IPS-NIHi11 (cell line): Measurements from ENCODE around the gene HSD11B2.

ENCODE experiments used
- DNase-seq: peaks from one replicate; pipeline ENCODE4 v3.0.0; 2012; ENCODE audit warnings: mixed read lengths, low spot score

HSD11B2 gene

DNA sequence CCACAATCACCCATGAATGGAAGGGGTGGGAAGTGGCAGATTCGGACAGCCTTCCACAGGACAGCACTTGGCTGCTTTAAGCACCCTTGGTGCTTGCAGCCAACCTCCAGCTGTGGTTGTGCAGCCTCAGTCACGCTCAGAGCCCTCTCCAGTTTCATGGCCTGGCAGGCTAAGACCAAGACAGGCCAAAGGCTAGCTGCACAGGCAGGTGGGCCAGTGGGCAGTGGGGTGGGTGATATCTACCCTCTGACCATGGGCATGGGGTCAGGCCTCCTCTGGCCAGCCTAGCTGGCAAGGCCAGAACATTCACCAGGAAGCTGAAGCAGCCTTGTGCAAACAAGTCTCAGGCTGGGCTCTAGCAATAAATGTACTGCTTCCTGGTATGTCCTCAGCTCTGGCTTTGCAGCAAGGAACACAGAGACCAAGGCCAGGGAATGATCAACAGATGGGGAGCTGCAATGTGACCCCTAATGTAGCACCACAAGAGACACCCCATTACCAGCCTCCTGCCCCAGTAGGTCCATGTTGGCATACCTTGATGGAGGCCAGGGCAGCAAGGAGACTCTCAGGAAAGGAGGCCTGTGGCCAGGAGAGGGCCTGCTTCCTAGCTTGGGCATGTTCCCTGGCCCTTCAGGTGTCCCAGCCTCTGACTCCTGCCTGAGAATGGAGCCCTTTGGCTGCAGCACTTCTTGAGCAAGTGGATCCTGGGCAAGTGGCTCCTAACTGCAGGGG is 20.9 kb downstream of the HSD11B2 start:
- no peak for DNase-seq

DNA sequence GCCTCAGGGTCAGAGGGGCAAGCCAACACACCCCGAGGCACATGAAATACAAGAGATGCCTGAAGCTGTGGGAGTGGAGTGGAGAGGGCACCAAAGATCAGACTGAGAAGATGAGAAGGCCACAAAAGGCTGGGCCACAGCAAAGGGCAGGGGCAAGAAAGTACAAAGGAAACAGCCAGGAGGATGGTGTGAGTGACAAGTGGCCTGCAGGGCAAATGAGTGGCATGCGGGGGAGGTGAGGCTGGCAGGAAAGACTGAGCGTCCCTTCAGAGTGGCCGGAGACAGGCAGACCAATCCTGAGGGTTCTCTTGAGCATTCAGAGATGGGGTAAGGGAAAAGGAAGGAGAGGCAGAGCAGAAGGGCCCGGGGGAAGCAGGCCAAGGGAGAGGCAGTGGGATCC is 23.2 kb downstream of the HSD11B2 start:
- DNase-seq = no peak

DNA sequence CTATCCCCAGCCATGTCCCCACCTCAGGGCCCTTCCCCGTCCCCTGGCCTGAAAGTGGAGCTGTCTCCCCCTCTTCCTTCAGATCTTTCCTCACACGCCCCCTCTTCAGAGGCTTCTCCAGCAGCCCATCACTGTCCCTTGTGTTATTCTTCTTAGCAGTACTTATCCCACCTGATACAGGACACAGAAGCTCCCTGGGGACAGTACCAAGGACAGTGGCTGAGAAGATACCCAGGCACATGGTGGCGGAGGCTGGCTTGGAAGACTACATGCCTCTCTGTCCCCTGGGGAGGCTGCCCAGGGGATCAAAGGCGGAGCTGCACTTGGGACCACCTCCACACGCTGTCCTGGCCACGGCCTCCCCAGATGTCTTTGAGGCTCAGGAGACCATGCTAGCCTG is 23.9 kb downstream of the HSD11B2 start:
- no peak for DNase-seq

DNA sequence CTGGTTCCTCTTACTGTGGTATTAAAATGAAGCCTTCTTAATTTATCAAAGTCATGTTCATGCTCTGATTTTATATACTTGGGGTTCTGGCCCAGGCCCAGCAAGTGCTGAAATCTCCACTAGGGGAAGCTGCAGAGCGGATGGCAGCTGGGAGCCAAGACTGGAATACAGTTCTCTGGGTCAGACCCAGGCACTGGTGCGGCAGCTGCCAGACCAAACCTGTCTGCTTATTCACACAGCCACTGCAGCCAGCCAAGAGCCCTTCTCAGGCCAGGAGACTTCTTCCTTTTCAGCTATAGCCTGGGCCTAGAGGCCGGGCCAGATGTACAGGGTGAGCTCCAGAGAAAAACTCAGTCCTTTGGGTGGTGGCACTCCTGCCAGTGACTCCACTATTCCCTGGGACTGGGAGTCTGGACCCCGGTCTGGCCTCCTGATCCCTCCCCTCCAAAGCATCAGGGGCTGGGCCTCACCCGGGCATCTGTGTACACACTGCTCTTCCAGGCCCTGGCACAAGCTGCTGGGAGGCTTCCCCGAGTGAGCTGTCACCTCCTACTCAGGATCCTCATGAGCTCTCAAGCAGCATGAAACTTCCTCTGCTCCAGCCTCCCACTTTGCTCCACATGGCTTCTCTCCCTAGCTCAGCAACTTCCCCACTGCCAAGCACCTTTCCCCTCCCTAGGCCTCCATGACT is 25.6 kb downstream of the HSD11B2 start:
- peak; percentile 66 for DNase-seq

DNA sequence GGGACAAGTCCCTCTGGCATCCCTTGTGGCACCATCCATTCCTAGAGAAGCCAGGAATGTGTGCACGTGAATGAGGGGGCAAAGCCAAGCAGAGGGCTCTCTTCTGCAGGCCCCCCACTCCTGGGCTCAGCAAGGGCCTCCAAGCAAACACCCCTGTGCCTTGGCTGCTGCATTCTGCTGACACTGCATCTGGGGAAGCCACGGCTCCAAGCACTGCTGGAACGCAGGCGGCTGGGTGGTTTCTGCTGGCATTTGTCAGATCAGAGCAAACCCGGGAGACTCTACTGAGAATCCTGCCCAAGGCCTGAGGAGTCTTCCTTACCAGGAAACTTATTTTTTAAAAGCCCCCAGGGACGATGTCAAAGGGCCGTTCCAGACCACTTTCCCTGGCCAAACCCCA is 26.7 kb downstream of the HSD11B2 start:
- no peak for DNase-seq

DNA sequence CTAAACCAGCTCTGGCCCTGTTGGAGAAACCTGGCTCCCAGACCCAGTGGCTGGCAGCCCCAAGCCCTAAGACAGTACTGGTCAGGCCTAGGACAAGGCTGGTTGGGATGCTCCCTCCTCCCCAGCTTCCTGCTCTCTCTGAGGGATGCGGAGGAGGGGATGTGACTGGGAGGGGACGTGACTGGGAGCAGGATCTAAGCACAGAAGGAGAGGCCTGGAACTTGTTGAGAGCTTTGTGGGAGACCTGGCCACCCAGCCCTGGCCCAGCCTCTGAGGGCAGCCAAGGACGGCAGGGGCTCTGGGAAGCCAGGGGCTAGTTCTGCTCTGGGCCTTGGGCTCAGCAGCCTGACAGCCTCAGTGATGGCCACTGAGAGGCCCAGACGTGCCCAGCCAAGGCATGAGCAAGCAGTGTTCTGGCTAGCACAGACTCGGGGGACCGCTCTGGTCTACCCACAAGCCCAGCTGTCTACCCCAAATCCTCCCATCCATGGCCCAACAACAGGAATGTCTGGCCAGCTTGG is 27.3 kb downstream of the HSD11B2 start:
- no peak for DNase-seq

DNA sequence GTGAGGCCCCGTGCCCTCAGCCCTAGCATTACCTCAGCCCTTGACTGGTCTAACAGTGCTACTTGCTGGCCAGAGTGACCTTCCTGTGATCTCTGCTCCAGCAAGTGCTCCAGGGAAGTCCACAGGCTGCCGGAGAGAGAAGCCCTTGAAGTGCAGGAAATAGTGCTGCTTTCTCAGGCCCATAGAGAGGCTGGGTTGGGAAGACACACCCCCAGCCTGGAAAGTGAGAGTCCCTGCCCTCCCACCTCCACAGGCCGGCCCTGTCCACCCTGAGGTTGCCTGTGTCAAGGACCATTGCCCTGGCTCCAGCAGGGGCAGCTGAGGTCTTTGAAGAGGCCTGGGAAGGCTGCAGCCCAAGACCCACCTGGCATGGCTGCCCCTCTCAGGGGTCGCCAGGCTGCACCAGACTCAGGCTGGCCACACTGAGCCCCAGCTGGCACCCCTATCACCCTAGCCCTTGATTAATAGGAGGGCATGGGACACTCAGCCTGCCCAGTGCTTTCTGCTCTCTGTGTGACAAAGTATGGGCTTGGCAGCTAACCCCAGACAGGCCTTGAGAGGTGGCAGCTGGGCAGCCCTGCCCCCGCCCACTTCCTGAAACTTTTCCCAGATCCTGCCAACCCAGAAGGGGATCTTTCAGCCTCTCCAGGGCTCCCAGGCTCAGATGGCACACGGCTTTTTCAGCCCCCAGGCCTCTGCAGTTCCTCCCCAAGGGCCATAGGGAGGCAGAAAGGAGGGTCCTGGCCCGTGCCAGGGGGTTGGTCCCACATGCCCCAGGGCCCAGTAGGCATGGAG is 28.3 kb downstream of the HSD11B2 start:
- DNase-seq = peak; percentile 37

DNA sequence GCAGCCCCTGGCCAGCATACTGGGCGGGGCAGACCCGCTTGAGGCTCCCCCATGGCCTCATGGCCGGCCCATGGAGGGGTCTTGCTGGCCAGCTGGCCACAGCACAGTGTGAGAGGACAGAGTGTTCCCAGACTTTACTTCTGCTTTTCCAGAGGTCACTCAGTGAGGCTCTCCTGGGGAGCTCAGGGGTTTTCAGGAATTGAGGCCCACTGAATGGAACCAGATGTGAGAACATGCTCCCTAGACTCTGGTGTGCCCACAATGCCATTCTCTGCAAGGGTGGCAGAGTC is 28.9 kb downstream of the HSD11B2 start:
- no peak for DNase-seq

DNA sequence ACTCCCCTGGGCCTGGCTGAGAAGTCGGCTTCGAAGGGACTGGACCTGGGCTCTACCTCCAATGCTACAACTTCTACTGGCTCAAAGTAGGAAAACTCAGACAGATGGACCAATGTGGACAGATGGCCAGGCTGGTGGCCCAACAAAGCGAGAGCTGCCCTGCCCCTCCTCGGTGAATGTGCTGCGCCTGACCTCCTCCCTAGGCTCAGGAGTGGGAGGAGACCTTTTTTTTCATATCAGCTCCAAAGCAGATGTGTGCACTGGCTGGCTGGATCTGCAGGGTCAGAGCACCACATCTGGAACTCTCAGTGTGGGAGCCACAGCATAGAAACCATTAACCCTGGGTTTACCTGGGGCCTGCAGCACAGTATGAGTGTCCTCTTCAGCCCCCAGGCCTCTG is 29.2 kb downstream of the HSD11B2 start:
- no peak for DNase-seq

DNA sequence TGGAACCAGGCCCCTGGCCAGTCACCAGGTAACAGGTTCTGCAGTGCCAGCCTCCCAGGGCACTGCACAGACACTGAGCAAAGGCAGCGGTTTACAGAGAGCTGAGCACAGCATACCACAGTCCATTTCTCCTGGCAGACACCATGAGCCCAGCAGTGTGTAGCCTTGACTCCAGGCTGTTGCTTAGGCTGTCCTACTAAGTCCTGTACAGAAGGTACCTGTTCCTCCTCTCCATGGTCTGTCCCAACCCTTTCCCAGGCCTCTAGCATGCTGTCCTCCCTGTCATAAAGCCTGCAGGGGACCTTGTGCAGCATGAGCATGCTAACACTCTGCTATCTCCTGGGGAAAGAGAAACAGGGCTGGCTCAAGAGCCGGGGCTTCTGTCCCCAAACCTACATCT is 30.0 kb downstream of the HSD11B2 start:
- DNase-seq = no peak

DNA sequence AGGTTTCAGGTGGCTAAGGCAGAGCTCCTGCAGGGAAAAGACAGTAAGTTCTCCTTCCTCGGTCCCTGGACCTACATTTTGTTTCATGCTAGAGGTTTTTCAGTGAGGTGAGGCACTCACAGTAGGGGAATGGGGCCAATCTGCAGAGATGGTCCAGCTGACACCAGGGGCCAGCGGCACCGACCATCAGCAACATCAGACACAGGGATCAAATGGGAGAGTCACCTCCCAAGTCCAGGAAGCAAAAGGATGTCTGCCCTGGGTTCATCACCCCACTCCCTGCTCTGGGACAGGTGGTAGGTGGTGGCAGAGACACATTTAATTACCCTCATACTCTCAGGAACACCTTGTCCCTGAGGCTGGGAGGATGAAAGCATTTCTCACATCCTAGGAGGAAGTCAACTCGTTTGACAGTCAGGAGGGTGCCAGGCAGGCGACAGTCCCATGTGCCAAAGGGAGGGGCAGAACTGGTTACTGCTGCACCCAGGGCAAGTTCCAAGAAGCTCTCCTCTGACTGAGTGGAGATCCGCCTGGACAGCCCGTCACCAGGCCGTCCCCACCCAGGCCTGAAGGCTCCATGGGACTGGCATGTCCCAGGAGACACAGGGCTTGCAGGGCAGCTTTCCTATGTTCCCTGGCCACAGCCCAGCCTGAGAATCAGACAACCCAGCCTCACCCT is 30.8 kb downstream of the HSD11B2 start:
- no peak for DNase-seq

DNA sequence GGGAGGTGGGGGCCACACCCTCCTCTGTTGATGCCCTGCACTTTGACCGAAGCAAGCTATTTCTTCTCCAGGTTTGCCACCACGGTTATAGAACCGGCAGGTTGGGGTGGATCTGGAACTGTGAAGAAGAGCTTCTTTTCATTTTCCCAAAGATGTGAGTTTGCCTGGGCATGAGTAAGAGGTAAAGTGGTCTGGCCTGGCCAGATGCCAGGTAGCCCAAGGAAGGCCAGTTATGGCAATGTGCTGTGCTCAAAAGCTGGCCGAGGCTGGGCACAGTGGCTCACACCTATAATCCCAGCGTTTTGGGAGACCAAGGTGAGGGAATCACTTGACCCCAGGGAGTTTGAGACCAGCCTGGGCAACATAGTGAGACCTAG is 31.3 kb downstream of the HSD11B2 start:
- no peak for DNase-seq

DNA sequence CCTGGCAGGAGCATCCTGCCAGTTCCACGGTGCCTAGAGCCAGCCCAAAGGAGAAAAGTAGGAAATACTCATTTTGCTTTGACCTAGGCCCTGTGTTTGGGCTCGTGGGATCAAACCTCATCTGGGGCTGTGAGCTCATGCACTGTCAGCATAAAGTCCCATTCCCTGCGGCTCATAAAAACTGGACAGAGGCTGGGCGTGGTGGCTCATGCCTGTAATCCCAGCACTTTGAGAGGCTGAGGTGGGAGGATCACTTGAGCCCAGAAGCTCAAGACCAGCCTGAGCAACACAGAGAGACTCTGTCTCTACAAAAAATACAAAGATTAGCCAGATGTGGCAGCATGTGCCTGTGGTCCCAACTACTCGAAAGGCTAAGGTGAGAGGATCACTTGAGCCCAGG is 32.1 kb downstream of the HSD11B2 start:
- no peak for DNase-seq

DNA sequence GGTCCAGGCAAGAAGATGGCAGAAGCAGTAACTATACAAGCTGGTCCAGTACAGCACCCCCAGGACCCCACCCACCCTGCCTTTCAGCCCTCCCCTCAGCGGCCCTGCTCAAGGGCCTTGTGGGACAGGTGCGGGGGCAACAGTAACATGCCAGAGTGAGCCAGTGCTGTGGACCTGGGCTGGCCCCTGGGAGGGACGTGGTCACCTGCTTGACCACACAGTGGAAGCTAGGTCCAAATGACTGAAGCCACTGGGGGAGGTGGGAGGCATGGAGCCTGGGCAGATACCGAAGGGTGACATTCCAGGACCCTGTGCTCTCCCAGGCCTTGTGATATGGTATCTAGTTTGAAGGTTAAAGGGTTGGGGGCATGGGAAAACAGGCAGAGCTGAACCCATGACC is 32.8 kb downstream of the HSD11B2 start:
- no peak for DNase-seq

DNA sequence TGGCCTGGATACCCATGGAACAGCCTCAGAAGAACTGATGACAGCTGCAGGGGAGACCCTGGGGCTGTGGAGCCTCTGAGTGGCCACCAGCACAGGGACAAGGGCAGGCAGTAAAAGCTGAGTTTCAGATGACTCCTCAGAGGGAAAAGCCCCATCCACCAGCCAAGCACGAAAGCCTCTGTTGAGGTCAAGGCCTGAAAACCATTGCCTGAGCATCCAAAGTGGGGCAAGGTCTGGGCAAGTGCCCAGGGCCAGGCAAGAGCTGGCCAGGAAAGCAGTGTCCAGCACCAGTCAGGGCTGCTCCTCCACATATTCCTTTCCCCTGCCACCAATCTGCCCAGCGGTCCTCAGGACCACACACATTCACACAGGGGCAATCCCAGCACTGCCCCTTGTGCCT is 33.6 kb downstream of the HSD11B2 start:
- no peak for DNase-seq

DNA sequence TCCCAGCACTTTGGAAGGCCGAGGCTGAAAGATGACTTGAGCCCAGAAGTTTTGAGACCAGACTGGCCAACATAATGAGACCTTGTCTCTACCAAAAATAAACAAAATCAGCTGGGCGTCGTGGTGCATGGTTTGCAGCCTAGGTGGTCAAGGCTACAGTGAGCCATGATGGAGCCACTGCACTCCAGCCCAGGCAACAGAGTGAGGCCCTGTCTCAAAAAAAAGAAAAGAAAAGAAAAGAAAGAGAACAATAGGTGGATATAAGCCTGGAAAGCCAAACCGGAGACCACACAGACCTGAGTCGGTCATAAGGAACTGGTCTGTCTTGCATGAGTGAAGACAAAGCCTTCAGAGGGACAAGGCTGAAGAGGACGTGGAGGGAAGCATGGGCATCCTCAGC is 35.7 kb downstream of the HSD11B2 start:
- DNase-seq = no peak

DNA sequence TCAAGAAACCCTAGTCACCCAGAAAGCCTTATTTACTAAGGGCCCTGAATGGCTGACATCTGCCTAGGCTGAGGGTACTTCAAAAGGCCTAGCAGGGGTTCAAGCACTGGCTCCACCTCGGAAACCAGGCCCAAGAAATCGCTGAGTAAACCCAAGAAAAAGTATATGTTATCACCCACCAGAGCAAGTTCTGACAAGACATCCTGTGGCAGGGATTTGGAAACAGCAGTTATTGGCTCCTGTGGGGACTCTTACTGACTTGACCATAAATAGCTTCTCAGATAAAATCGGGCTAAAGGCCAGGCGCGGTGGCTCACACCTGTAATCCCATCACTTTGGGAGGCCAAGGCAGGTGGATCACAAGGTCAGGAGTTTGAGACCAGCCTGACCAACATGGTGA is 37.8 kb downstream of the HSD11B2 start:
- DNase-seq = no peak

DNA sequence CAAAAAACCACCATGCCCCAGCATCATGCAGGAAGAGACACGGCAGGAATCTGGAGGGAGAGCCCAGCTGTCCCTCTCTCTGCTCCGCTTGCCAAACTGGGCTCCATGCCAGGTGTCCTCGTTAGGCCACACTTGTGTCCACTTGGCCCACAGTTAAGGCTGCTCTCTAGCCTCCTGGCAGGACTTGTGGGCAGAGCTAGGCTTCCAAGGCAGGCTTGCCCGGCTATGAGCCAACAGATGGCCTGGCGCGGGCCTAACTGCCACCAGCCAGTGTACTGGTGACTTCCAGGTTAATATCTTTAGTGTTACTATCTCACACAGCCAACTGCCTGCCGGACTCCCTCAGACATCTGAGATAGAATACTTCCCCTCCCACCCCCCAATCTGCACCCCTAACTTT is 39.4 kb downstream of the HSD11B2 start:
- DNase-seq = no peak

DNA sequence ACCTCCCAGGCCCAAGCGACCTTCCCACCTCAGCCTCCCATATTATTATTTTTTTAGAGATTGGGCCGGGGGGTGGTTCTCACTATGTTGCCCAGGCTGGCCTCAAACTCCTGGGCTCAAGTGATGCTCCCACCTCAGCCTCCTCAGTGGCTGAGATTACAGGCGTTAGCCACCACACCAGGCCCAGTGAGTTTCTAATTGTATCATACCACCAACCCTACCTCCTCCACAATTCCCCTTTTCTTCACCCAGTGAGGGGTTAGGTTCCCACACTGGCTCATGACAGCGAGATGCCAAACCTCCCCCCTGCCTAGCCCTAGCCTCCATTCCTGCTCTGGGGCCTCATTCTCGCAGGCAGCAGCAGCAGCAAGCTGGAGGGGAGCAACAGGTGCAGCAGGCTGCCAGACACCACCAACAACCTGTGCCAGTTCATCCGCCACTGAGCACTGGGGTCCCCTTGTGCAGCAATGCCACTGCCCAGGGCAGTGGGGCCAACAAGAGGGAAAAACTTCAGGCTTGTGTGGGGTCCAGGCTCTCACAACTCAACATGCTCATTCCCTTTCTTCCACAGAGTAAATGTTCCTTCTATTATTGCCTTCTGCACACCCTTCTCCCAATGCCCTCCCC is 41.0 kb downstream of the HSD11B2 start:
- no peak for DNase-seq

DNA sequence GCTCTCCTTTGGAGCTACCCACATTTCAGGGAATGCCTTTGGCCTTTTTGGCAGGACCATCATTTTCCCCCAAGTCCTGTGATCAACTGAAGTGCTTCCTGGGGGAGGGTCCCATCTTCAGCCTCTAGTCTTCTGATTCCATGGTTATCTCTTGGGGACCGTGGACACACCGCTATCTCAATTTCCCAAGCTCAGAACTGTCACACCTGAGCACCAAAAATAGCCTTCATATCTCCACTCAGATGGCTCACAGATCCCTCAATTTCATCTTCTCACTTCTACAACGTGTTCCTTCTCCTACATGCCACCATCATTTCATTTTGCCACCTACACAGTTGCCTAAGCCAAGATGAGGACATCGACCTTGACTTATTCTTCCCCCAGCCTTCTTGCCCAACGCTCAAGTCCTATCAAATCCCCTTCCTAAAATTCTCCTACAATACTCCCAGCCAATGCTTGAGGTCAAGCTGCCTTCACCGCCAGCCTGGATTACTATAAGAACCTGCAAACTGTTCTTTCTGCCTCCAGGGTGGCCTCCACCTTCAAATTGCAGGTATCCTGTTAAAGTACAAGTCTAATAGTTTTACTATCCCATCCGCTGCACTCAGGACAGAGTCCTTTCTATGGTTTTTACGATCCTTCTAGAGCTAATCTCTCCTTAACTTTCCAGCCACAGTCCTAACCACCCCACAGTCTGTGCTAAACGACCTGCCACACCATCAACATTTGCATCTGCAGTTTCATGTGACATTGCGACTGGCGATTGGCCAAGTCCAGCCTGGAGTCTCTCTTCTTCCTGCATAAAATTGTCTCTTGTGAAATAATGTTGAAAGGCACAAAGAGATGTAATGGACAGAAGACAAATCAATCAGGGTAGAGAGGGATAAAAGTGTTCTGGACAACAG is 43.9 kb downstream of the HSD11B2 start:
- no peak for DNase-seq

DNA sequence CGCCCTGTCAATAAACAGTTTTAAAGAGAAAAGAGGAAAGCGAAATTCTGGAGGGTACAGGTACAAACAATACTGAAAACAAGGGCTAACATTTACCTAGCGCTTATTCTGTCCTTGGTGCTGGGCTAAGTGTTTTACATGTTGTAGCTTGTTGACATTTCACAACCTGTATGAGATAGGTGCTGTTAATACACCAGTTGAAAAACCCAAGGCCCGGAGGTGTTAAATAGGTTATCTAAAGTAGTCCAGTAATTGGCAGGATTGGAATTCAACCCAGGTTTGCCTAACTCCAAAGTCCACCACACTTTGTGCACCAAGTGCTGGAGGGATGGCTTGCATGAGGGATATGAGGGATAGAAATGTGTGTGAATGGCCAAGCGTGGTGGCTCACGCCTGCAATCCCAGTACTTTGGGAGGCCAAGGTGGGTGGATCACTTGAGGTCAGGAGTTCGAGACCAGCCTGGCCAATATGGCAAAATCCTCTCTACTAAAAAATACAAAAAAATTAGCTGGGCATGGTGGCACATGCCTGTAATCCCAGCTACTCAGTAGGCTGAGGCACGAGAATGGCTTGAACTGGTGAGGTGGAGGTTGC is 47.1 kb downstream of the HSD11B2 start:
- no peak for DNase-seq
